ENCODE measurements around the gene ACTR1B.
"Not testable (repeated sequence)": the region's sequence is repeated elsewhere in the genome, so short reads cannot be mapped to it uniquely, and the experiment has no call there.

Gene ACTR1B

DNA sequence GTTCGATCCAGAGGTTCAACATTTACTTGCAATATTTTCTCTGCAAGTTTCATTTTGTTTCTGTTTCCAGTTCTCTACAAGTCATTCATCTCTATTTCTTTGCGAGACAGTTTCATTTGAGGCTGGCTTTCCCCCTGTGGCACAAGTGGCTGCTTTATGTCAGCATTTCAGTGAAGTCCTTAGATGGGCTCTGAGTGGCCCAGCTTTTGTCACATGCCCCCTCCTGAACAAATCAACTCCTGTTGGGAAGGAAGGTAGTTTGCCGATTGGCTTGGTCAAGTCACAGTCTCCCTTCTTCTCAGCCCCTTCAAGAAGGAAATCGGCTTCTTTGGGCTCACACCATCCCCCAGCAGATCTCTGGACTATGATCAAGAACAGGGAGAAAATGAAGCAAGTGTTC lies 55.1 kb downstream of the ACTR1B start:
- DNase-seq, result not testable (repeated sequence)
